Naive thymus-derived CD8-positive, alpha-beta T cell (primary cell): ENCODE results near the gene ADK. TPM values are rescaled to one million over a fixed set of nuclear protein-coding genes. Genes with fewer than 3 reads are reported as not detected.
"Not testable (repeated sequence)": the region's sequence is repeated elsewhere in the genome, so short reads cannot be mapped to it uniquely, and the experiment has no call there.

Source experiments
- ATAC-seq, 2 donors: fragments of 150-1000 bp; cut with Tn5 transposase in 1 of 2; sonication (Bioruptor Pico), chemical (Tn5 transposase) in 1 of 2; 1 replicate in 1 of 2; 2 replicates in 1 of 2; pipeline ENCODE4 v1.10.0; 2021; ENCODE audit warnings: mild to moderate bottlenecking in 2 of 2, moderate library complexity in 2 of 2
- POLR2A ChIA-PET: fragments of 350-600 bp; sonication (Branson Sonifier 250); formaldehyde crosslinking; loops from one replicate; lab custom pipeline; 2021; ENCODE audit warnings: antibody characterized with exemption; lab: Charles Lee
- DNase-seq, 10 donors: peaks; one replicate each; pipeline versions ENCODE4 v3.0.0 to v3.0.0-alpha.2; 2020 to 2022
- H3K27ac Mint-ChIP-seq, 10 donors: one replicate each; pipeline ENCODE4 v1.8.0; 2020 to 2022; ENCODE audit warnings: mild to moderate bottlenecking in 10 of 10, mixed read lengths in 10 of 10, moderate library complexity in 4 of 10, inconsistent platforms in 1 of 10
- H3K27me3 Mint-ChIP-seq, 5 donors: one replicate each; pipeline ENCODE4 v1.8.0; 2021 to 2022; ENCODE audit warnings: mixed read lengths in 5 of 5
- H3K36me3 Mint-ChIP-seq, 3 donors: one replicate each; pipeline ENCODE4 v1.8.0; 2020 to 2022; ENCODE audit warnings: mixed read lengths in 3 of 3, mild to moderate bottlenecking in 2 of 3, inconsistent platforms in 1 of 3
- H3K4me1 Mint-ChIP-seq, 4 donors: one replicate each; pipeline ENCODE4 v1.8.0; 2021 to 2022; ENCODE audit warnings: mixed read lengths in 4 of 4
- H3K4me3 Mint-ChIP-seq, 10 donors: one replicate each; pipeline ENCODE4 v1.8.0; 2020 to 2022; ENCODE audit warnings: mild to moderate bottlenecking in 10 of 10, mixed read lengths in 10 of 10, moderate library complexity in 6 of 10, inconsistent platforms in 1 of 10
- H3K9me3 Mint-ChIP-seq, 9 donors: one replicate each; pipeline ENCODE4 v1.8.0; 2020 to 2022; ENCODE audit warnings: mixed read lengths in 9 of 9, mild to moderate bottlenecking in 3 of 9, inconsistent platforms in 1 of 9, moderate library complexity in 1 of 9
- polyA plus RNA-seq, 3 donors: library from polyadenylated mRNA; unstranded; fragments of 300-500 nt; fragmentation: Illumina TruSeq; gene quantifications; one replicate each; pipeline ENCODE4 v1.2.3, GENCODE V29; 2021
- total RNA-seq, 8 experiments: library from RNA in 2 of 8; stranded (reverse) in 2 of 8; gene quantifications; one replicate each; pipeline ENCODE4 v1.2.3 and lab custom pipeline; 2021 to 2026

Gene ADK
- total and polyA plus RNA-seq, 5 experiments from 2014 or later: 29.6 to 52.4 (median 48.7) TPM

GRCh38 chr10:74120911-74121310 lies 30.1 kb upstream of the ADK start:
- no peak for ATAC-seq
- Mint-ChIP-seq H3K9me3 (no peaks in the 10 kb centered on the region), H3K27ac (peak overlapping the region in 1 of 10 donors; percentile 13), H3K4me3 (no peak overlapping the region), H3K27me3 (no peaks in the 10 kb centered on the region), H3K4me1 (peaks cover 0 to 3% (median 3%) of the 10 kb centered on the region in 4 donors), H3K36me3 (peaks cover 0 to 91% (median 22%) of the 10 kb centered on the region in 3 donors)
- POLR2A ChIA-PET: no interaction called here
- DNase-seq: no peak

- Mint-ChIP-seq H3K4me3 (no peak overlapping the region), H3K27ac (peak overlapping the region in 3 of 10 donors; percentile 7 to 45 (median 13)), H3K27me3 (no peaks in the 10 kb centered on the region), H3K4me1 (no peaks in the 10 kb centered on the region), H3K9me3 (no peaks in the 10 kb centered on the region), H3K36me3 (peaks cover 0 to 91% (median 20%) of the 10 kb centered on the region in 3 donors)
- DNase-seq: no peak
- POLR2A ChIA-PET: no interaction called here
- no peak for ATAC-seq
These were observed 29.7 kb upstream of the ADK start for GRCh38 chr10:74121368-74121767.

GRCh38 chr10:74122060-74122459 lies 29.0 kb upstream of the ADK start:
- H3K27ac Mint-ChIP-seq: peak overlapping the region in 3 of 10 donors; percentile 26 to 41 (median 40)
- POLR2A ChIA-PET: no interaction called here
- DNase-seq: no peak
- no peak for ATAC-seq
- H3K36me3 Mint-ChIP-seq: peaks cover 0 to 91% (median 18%) of the 10 kb centered on the region in 3 donors
- H3K4me1 Mint-ChIP-seq: no peaks in the 10 kb centered on the region
- H3K4me3 Mint-ChIP-seq: no peak overlapping the region
- H3K27me3 Mint-ChIP-seq: no peaks in the 10 kb centered on the region
- H3K9me3 Mint-ChIP-seq: no peaks in the 10 kb centered on the region

- peaks cover 0 to 92% (median 18%) of the 10 kb centered on the region in 3 donors for H3K36me3 Mint-ChIP-seq
These were observed 27.9 kb upstream of the ADK start for GRCh38 chr10:74123081-74123480.

GRCh38 chr10:74133923-74134820 lies 16.8 kb upstream of the ADK start:
- peaks cover 0 to 3% (median 0%) of the 10 kb centered on the region in 4 donors for H3K4me1 Mint-ChIP-seq
- no peaks in the 10 kb centered on the region for H3K9me3 Mint-ChIP-seq
- no peak for DNase-seq
- no peak overlapping the region for H3K27ac Mint-ChIP-seq
- ATAC-seq: no peak
- peaks cover 11 to 89% (median 21%) of the 10 kb centered on the region in 3 donors for H3K36me3 Mint-ChIP-seq
- POLR2A ChIA-PET: interaction anchor here (0.6 kb wide), 1 partner anchor 44 kb away, joined by 5 read pairs; no protein-coding TSS in a partner anchor
- H3K27me3 Mint-ChIP-seq: no peaks in the 10 kb centered on the region
- H3K4me3 Mint-ChIP-seq: no peak overlapping the region

More at GRCh38 chr10:74123081-74123480, 27.9 kb upstream of the ADK start:
- no peaks in the 10 kb centered on the region for H3K4me1 Mint-ChIP-seq
- peak overlapping the region in 2 of 10 donors; percentile 41 to 52 for H3K27ac Mint-ChIP-seq
- POLR2A ChIA-PET: interaction anchor here (0.6 kb wide), 1 partner anchor 16 kb away, joined by 3 read pairs; no protein-coding TSS in a partner anchor
- H3K27me3 Mint-ChIP-seq: no peaks in the 10 kb centered on the region
- DNase-seq (no peak), ATAC-seq (no peak)
- H3K9me3 Mint-ChIP-seq: no peaks in the 10 kb centered on the region
- H3K4me3 Mint-ChIP-seq: no peak overlapping the region

GRCh38 chr10:74135452-74135851 lies 15.6 kb upstream of the ADK start:
- DNase-seq: no peak
- POLR2A ChIA-PET: no interaction called here
- no peaks in the 10 kb centered on the region for H3K27me3 Mint-ChIP-seq
- no peak overlapping the region for H3K27ac Mint-ChIP-seq
- no peaks in the 10 kb centered on the region for H3K9me3 Mint-ChIP-seq
- H3K4me3 Mint-ChIP-seq: no peak overlapping the region
- peaks cover 0 to 3% (median 0%) of the 10 kb centered on the region in 4 donors for H3K4me1 Mint-ChIP-seq
- ATAC-seq: no peak
- peaks cover 11 to 84% (median 21%) of the 10 kb centered on the region in 3 donors for H3K36me3 Mint-ChIP-seq

GRCh38 chr10:74137992-74138391 lies 13.0 kb upstream of the ADK start:
- Mint-ChIP-seq H3K4me3 (no peak overlapping the region), H3K27ac (peak overlapping the region in 1 of 10 donors; percentile 76), H3K9me3 (no peaks in the 10 kb centered on the region), H3K27me3 (no peaks in the 10 kb centered on the region), H3K36me3 (peaks cover 11 to 66% (median 21%) of the 10 kb centered on the region in 3 donors), H3K4me1 (peaks cover 6 to 15% (median 9%) of the 10 kb centered on the region in 4 donors)
- ATAC-seq (peak in 1 of 2 donors; percentile 46), DNase-seq (no peak)
- POLR2A ChIA-PET: no interaction called here

- peaks cover 11 to 60% (median 21%) of the 10 kb centered on the region in 3 donors for H3K36me3 Mint-ChIP-seq
- H3K4me3 Mint-ChIP-seq, DNase-seq, ATAC-seq, H3K9me3 Mint-ChIP-seq, H3K27me3 Mint-ChIP-seq: not testable (repeated sequence)
- peak overlapping the region in 1 of 10 donors; percentile 76 for H3K27ac Mint-ChIP-seq
- POLR2A ChIA-PET: interaction anchor here (0.7 to 0.9 kb wide), 2 partner anchors 12 to 15 kb away, joined by 3 to 4 read pairs; partner anchors contain the start of genes ADK and AP3M1
- H3K4me1 Mint-ChIP-seq: peaks cover 6 to 17% (median 9%) of the 10 kb centered on the region in 4 donors
These were observed 12.4 kb upstream of the ADK start for GRCh38 chr10:74138596-74138995.

GRCh38 chr10:74139981-74140380 lies 11.0 kb upstream of the ADK start:
- H3K4me3 Mint-ChIP-seq: no peak overlapping the region
- no peaks in the 10 kb centered on the region for H3K9me3 Mint-ChIP-seq
- ATAC-seq (no peak), DNase-seq (no peak)
- H3K27me3 Mint-ChIP-seq: no peaks in the 10 kb centered on the region
- H3K4me1 Mint-ChIP-seq: peaks cover 6 to 21% (median 11%) of the 10 kb centered on the region in 4 donors
- POLR2A ChIA-PET: interaction anchor here (0.6 kb wide), 1 partner anchor 77 kb away, joined by 3 read pairs; no protein-coding TSS in a partner anchor
- peaks cover 6 to 52% (median 16%) of the 10 kb centered on the region in 3 donors for H3K36me3 Mint-ChIP-seq
- no peak overlapping the region for H3K27ac Mint-ChIP-seq

- DNase-seq: no peak
These were observed 10.5 kb upstream of the ADK start for GRCh38 chr10:74140553-74140952.

GRCh38 chr10:74145133-74145532 lies 5.9 kb upstream of the ADK start:
- no peak overlapping the region for H3K4me3 Mint-ChIP-seq
- no peaks in the 10 kb centered on the region for H3K27me3 Mint-ChIP-seq
- peaks cover 16 to 50% (median 38%) of the 10 kb centered on the region in 4 donors for H3K4me1 Mint-ChIP-seq
- ATAC-seq (no peak), DNase-seq (no peak)
- H3K9me3 Mint-ChIP-seq: no peaks in the 10 kb centered on the region
- peak overlapping the region in 2 of 10 donors; percentile 2 to 33 for H3K27ac Mint-ChIP-seq
- peaks cover 0 to 39% (median 2%) of the 10 kb centered on the region in 3 donors for H3K36me3 Mint-ChIP-seq
- POLR2A ChIA-PET: no interaction called here

More at GRCh38 chr10:74140553-74140952, 10.5 kb upstream of the ADK start:
- Mint-ChIP-seq H3K36me3 (peaks cover 6 to 52% (median 13%) of the 10 kb centered on the region in 3 donors), H3K27ac (peak overlapping the region in 1 of 10 donors; percentile 55), H3K4me3 (no peak overlapping the region), H3K9me3 (no peaks in the 10 kb centered on the region), H3K4me1 (peaks cover 6 to 24% (median 14%) of the 10 kb centered on the region in 4 donors), H3K27me3 (no peaks in the 10 kb centered on the region)
- POLR2A ChIA-PET: interaction anchor here (0.6 kb wide), 1 partner anchor 76 kb away, joined by 3 read pairs; no protein-coding TSS in a partner anchor
- no peak for ATAC-seq

GRCh38 chr10:74146980-74147379 lies 4.0 kb upstream of the ADK start:
- Mint-ChIP-seq H3K36me3 (peaks cover 0 to 34% (median 2%) of the 10 kb centered on the region in 3 donors), H3K4me1 (peaks cover 12 to 48% (median 35%) of the 10 kb centered on the region in 4 donors), H3K27ac (peak overlapping the region in 1 of 10 donors; percentile 56)
- H3K9me3 Mint-ChIP-seq, H3K4me3 Mint-ChIP-seq, H3K27me3 Mint-ChIP-seq, DNase-seq, ATAC-seq, POLR2A ChIA-PET: not testable (repeated sequence)
